Mucosa of descending colon (tissue), 3 donors: ENCODE results near the gene TTC14. TPM values are rescaled to one million over a fixed set of nuclear protein-coding genes. Genes with fewer than 3 reads are reported as not detected.

ENCODE experiments used
- ATAC-seq: fragments of 200-7000 bp; cut with Tn5 transposase; one replicate; pipeline ENCODE4 v1.9.1; 2020; ENCODE audit warnings: mild to moderate bottlenecking, moderate library complexity
- DNase-seq, 3 donors: peaks; one replicate each; pipeline ENCODE4 v3.0.0-alpha.2; 2020
- H3K36me3 ChIP-seq: fragments of 200-600 bp; one replicate; pipeline ENCODE4 v1.8.0; 2021; ENCODE audit warnings: low read depth, mild to moderate bottlenecking
- H3K4me1 ChIP-seq: fragments of 200-600 bp; one replicate; pipeline ENCODE4 v1.8.0; 2021; ENCODE audit warnings: low read depth, mild to moderate bottlenecking
- H3K4me3 ChIP-seq: fragments of 200-600 bp; one replicate; pipeline ENCODE4 v1.8.0; 2021; ENCODE audit warnings: mild to moderate bottlenecking
- H3K9me3 ChIP-seq: fragments of 200-600 bp; one replicate; pipeline ENCODE4 v1.8.0; 2021; ENCODE audit warnings: mild to moderate bottlenecking
- intact Hi-C, 2 donors: fragments of 100-400 bp; cut with DNase I in 1 of 2; cut with micrococcal nuclease in 1 of 2; formaldehyde crosslinking; loops; one replicate each; pipeline versions ENCODE4 v1.11.0 to v1.11.1; 2022; cut with DNase I, micrococcal nuclease
- long read RNA-seq, 2 donors: library from polyadenylated mRNA; unstranded; transcript quantifications; one replicate each; pipeline ENCODE4 v2.0.0, GENCODE V29; 2019 to 2021
- total RNA-seq, 3 donors: library from RNA; stranded (reverse); fragmentation: NEBNext Ultra II Directional in 2 of 3; extraction: Animal tissue kit (Norgen Biotek cat#: 25700) in 2 of 3; gene quantifications; one replicate each; pipeline versions ENCODE4 v1.2.1 to v1.2.4, GENCODE V29; 2021 to 2023
- TF ChIP-seq, protein P1 (sequence below): fragments of 200-600 bp; IDR thresholded peaks from one replicate; pipeline ENCODE4 v1.8.0; 2022; ENCODE audit warnings: antibody characterized with exemption, mild to moderate bottlenecking
- donor health status: DM: no; HTN: no; CAD: no; lungs with moderate emphysema.
- donor health status: DM: no; HTN: no; CAD: no.
- donor health status: DM: no; HTN: yes; CAD: no.

Gene TTC14
- 10 to 100 TPM; 27.2 to 46.0 (median 46.0) TPM for total RNA-seq
- long read RNA-seq, donor 1, full-length matches to known transcripts: 23 of 26 reads
- long read RNA-seq, donor 1, partial matches to known transcripts: 1 of 26 reads
- long read RNA-seq, donor 1, other reads (novel, unspliced or antisense): 2 of 26 reads
- long read RNA-seq, donor 2, full-length matches to known transcripts: 4 of 9 reads
- long read RNA-seq, donor 2, partial matches to known transcripts: 4 of 9 reads
- long read RNA-seq, donor 2, other reads (novel, unspliced or antisense): 1 of 9 reads

- ATAC-seq (peak; percentile 100), DNase-seq (peak; percentile 94 to 95 (median 95))
- intact Hi-C loops: no loop called here
- Histone ChIP-seq H3K9me3 (no peaks in the 10 kb centered on the region), H3K4me1 (no peaks in the 10 kb centered on the region), H3K4me3 (peak within 1 kb of the TSS; percentile 75), H3K36me3 (no peaks in the 10 kb centered on the region)
- TF ChIP-seq, protein P1, sequence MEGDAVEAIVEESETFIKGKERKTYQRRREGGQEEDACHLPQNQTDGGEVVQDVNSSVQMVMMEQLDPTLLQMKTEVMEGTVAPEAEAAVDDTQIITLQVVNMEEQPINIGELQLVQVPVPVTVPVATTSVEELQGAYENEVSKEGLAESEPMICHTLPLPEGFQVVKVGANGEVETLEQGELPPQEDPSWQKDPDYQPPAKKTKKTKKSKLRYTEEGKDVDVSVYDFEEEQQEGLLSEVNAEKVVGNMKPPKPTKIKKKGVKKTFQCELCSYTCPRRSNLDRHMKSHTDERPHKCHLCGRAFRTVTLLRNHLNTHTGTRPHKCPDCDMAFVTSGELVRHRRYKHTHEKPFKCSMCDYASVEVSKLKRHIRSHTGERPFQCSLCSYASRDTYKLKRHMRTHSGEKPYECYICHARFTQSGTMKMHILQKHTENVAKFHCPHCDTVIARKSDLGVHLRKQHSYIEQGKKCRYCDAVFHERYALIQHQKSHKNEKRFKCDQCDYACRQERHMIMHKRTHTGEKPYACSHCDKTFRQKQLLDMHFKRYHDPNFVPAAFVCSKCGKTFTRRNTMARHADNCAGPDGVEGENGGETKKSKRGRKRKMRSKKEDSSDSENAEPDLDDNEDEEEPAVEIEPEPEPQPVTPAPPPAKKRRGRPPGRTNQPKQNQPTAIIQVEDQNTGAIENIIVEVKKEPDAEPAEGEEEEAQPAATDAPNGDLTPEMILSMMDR: no peak
These were observed at the start of gene TTC14 for GRCh38 chr3:180601688-180602666. Gene TTC14, plus strand, starts transcription at chr3:180602163. Its CDS starts 99 bp downstream, at chr3:180602262.

DNA sequence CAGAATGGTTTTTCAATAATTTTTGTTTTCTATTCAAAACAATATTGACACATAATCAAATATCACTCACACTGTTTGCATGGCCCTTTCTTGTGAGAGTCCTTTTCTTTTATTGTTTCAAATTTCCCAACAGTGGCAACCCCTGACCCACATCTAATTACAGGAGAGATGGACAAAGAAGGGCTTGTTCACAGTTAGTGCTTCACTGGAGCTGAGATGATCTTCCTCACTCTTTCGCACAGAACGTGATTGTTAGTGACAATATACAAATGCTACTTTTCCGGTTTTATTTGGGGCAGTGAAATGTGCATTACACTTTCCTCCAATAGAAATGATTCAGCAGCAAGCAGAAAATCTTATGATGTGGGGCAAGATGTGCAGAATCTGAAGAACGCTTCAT lies 38.6 kb upstream of the TTC14 start:
- H3K4me3 ChIP-seq: no peak overlapping the region
- TF ChIP-seq, protein P1: no peak
- no peaks in the 10 kb centered on the region for H3K36me3 ChIP-seq
- no peaks in the 10 kb centered on the region for H3K9me3 ChIP-seq
- DNase-seq (no peak), ATAC-seq (no peak)
- intact Hi-C loops: no loop called here
- H3K4me1 ChIP-seq: no peaks in the 10 kb centered on the region

DNA sequence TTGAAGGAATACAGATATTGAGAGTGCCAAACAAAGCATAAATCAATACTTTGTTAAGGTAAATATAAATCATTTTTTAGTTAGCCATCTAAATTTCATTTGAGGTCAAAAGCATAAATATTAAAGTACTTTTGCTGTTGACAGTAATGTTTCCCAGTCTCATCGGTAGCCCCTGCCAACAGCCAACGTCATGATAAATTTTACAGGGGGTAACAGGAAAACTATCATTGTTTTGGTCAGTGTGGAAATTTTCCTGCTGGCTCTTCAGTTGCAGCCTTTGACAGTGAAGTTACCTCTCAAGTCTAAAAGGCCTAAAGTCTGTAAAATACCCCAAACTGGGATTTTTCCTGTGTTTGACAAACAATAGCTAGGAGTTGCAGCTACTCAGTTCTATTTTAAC lies 37.3 kb upstream of the TTC14 start:
- DNase-seq: no peak
- ATAC-seq: no peak
- Histone ChIP-seq H3K4me3 (no peak overlapping the region), H3K9me3 (no peaks in the 10 kb centered on the region), H3K36me3 (no peaks in the 10 kb centered on the region), H3K4me1 (no peaks in the 10 kb centered on the region)
- intact Hi-C loops: no loop called here
- TF ChIP-seq, protein P1: no peak

GRCh38 chr3:180570238-180570637 lies 31.7 kb upstream of the TTC14 start:
- no peak for DNase-seq
- Histone ChIP-seq H3K4me1 (no peaks in the 10 kb centered on the region), H3K9me3 (no peaks in the 10 kb centered on the region), H3K4me3 (no peak overlapping the region), H3K36me3 (no peaks in the 10 kb centered on the region)
- TF ChIP-seq, protein P1: no peak
- ATAC-seq: no peak
- intact Hi-C loops: no loop called here

GRCh38 chr3:180571831-180572598 lies 29.9 kb upstream of the TTC14 start:
- no peak for DNase-seq
- no peaks in the 10 kb centered on the region for H3K36me3 ChIP-seq
- no peaks in the 10 kb centered on the region for H3K9me3 ChIP-seq
- ATAC-seq: no peak
- H3K4me1 ChIP-seq: no peaks in the 10 kb centered on the region
- intact Hi-C loops: no loop called here
- TF ChIP-seq, protein P1: no peak
- no peak overlapping the region for H3K4me3 ChIP-seq
